ENCODE measurements around the gene PROP1.
"Not testable (repeated sequence)": the region's sequence is repeated elsewhere in the genome, so short reads cannot be mapped to it uniquely, and the experiment has no call there.

The PROP1 gene

DNA sequence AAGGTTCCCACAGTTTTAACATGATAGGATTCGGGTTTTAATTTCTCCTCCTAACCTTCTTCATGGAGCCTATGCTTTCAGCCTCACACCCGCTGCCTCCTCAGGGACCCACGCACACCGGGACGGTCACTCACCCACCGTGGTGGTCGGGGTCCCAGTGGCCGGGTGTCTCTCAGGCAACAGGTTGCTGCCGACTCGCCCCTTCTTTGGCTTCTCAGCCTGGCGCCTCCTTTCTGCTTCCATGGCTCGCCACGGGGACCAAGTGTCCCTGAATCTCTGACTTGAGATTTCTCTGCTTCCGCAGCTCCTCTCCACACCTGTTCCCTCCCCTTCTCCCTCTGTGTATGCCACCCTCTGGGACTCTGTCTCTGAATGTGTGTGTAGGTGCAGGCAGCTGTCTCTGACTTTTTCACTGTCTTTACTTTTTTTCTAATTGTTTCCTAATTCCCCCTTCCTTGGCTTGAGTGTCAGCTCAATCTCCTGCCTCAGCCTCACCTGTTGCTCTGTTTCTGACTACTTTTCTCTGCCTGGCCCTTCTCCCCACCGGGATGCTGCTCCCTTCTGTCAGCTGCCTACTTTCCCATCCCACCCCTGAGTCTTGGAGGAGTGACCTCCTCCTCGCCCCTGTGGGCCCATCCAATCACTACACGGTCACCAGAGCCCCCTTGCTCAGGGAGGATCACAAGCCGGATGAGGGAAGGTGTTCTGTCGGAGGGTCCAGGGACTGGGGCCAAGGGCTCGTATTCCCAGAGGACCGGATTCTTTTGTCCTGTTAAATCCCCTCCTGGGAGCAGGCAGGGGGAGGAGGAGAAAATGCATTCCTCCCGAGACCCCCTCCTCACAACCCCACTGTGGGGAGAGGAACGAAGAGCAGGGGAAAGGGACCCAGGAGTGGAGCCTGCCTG is at the start of gene PROP1:
PROP1 (minus strand) TSS at position 552 of the 905 bp plus-strand sequence; CDS start at position 243, 309 bp downstream.
- Histone ChIP-seq H3K36me3 (ENCODE audit: control insufficient read depth in 2 of 2, insufficient read depth in 2 of 2, low read length in 2 of 2) (no peaks in the 10 kb centered on the region), H3K9me3 (ENCODE audit: control insufficient read depth in 2 of 2, low read length in 2 of 2) (no peaks in the 10 kb centered on the region), H3K4me1 (ENCODE audit: control insufficient read depth in 2 of 2, insufficient read depth in 2 of 2, low read length in 2 of 2) (no peaks in the 10 kb centered on the region), H3K27ac (ENCODE audit: low read depth in 2 of 2, low read length in 2 of 2) (no peak within 1 kb of the TSS), H3K4me3 (ENCODE audit: low read length in 2 of 2) (no peak within 1 kb of the TSS), H3K27me3 (ENCODE audit: control insufficient read depth in 2 of 2, insufficient read depth in 2 of 2, low read length in 2 of 2) (peaks cover 7 to 14% of the 10 kb centered on the region in 2 donors), H3K9ac (ENCODE audit: low read depth in 1 of 2, low read length in 2 of 2) (no peak within 1 kb of the TSS)

GRCh38 chr5:178019379-178020030 is 23.5 kb upstream of the PROP1 start:
- not testable (repeated sequence) for H3K36me3 ChIP-seq (ENCODE audit: control insufficient read depth in 2 of 2, insufficient read depth in 2 of 2, low read length in 2 of 2); H3K9ac ChIP-seq (ENCODE audit: low read depth in 1 of 2, low read length in 2 of 2); H3K9me3 ChIP-seq (ENCODE audit: control insufficient read depth in 2 of 2, low read length in 2 of 2); H3K4me1 ChIP-seq (ENCODE audit: control insufficient read depth in 2 of 2, insufficient read depth in 2 of 2, low read length in 2 of 2); H3K4me3 ChIP-seq (ENCODE audit: low read length in 2 of 2); H3K27me3 ChIP-seq (ENCODE audit: control insufficient read depth in 2 of 2, insufficient read depth in 2 of 2, low read length in 2 of 2); H3K27ac ChIP-seq (ENCODE audit: low read depth in 2 of 2, low read length in 2 of 2)

DNA sequence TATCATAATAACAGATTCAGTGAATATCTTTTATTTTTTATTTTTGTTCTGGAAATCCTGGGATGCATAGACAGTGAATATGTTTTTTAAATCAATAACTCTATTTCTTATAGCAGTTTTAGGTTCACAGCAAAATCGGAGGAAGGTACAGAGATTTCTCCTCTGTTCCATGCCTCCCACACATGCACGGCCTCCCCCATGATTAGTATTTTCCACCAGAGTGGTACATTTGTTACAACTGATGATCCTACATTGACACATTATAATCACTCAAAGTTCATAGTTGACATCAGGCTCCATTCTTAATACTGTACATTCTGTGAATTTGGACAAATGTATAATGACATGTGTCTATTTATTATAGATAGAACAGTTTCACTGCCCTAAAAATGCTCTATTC is 16.7 kb upstream of the PROP1 start:
- not testable (repeated sequence) for H3K27me3 ChIP-seq (ENCODE audit: control insufficient read depth in 2 of 2, insufficient read depth in 2 of 2, low read length in 2 of 2); H3K36me3 ChIP-seq (ENCODE audit: control insufficient read depth in 2 of 2, insufficient read depth in 2 of 2, low read length in 2 of 2); H3K9ac ChIP-seq (ENCODE audit: low read depth in 1 of 2, low read length in 2 of 2)

DNA sequence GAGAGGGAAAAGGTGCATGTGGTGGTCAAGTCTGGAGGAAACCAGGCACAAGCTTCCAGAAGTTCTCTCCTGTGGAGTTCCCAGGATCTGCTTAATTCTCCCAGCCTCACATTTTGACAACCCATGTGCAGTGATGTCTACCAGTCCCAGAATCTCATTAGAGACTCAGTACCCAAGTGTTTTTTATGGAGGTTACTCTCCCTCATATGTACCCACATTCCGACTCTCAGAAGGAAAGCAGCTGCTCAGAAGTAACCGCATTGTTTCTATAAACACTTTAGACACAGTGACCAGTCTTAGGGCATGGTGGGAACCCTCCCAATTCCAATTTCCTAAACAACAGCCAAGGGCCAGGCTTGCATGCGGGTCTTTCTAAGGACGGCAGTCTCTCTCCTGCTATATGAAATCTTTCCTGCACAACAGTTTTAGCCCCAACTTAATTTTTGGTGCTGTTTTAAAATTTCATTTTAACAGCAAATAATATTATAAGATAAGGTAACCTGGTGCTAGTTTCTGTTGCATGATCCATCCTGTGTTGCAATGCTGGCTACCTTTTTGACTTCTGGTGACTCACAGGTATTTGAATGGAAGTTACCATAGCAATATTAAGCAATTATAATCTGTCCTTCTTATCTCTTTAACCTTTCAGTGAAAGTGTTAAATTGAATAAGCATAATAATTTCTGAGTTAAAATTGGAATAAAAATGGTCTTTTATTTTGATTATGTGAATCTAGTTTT is 15.9 kb upstream of the PROP1 start:
- not testable (repeated sequence) for H3K36me3 ChIP-seq (ENCODE audit: control insufficient read depth in 2 of 2, insufficient read depth in 2 of 2, low read length in 2 of 2); H3K27ac ChIP-seq (ENCODE audit: low read depth in 2 of 2, low read length in 2 of 2); H3K4me1 ChIP-seq (ENCODE audit: control insufficient read depth in 2 of 2, insufficient read depth in 2 of 2, low read length in 2 of 2); H3K9me3 ChIP-seq (ENCODE audit: control insufficient read depth in 2 of 2, low read length in 2 of 2); H3K9ac ChIP-seq (ENCODE audit: low read depth in 1 of 2, low read length in 2 of 2); H3K4me3 ChIP-seq (ENCODE audit: low read length in 2 of 2); H3K27me3 ChIP-seq (ENCODE audit: control insufficient read depth in 2 of 2, insufficient read depth in 2 of 2, low read length in 2 of 2)

More for the DNA sequence above, 16.7 kb upstream of the PROP1 start:
- not testable (repeated sequence) for H3K9me3 ChIP-seq (ENCODE audit: control insufficient read depth in 2 of 2, low read length in 2 of 2); H3K4me1 ChIP-seq (ENCODE audit: control insufficient read depth in 2 of 2, insufficient read depth in 2 of 2, low read length in 2 of 2); H3K27ac ChIP-seq (ENCODE audit: low read depth in 2 of 2, low read length in 2 of 2); H3K4me3 ChIP-seq (ENCODE audit: low read length in 2 of 2)

- H3K4me1 ChIP-seq (ENCODE audit: control insufficient read depth in 2 of 2, insufficient read depth in 2 of 2, low read length in 2 of 2); H3K9me3 ChIP-seq (ENCODE audit: control insufficient read depth in 2 of 2, low read length in 2 of 2); H3K27ac ChIP-seq (ENCODE audit: low read depth in 2 of 2, low read length in 2 of 2); H3K27me3 ChIP-seq (ENCODE audit: control insufficient read depth in 2 of 2, insufficient read depth in 2 of 2, low read length in 2 of 2); H3K36me3 ChIP-seq (ENCODE audit: control insufficient read depth in 2 of 2, insufficient read depth in 2 of 2, low read length in 2 of 2); H3K9ac ChIP-seq (ENCODE audit: low read depth in 1 of 2, low read length in 2 of 2); H3K4me3 ChIP-seq (ENCODE audit: low read length in 2 of 2): not testable (repeated sequence)
Observed at GRCh38 chr5:178007272-178007671, 11.2 kb upstream of the PROP1 start.

- not testable (repeated sequence) for H3K9ac ChIP-seq (ENCODE audit: low read depth in 1 of 2, low read length in 2 of 2); H3K27ac ChIP-seq (ENCODE audit: low read depth in 2 of 2, low read length in 2 of 2); H3K9me3 ChIP-seq (ENCODE audit: control insufficient read depth in 2 of 2, low read length in 2 of 2); H3K36me3 ChIP-seq (ENCODE audit: control insufficient read depth in 2 of 2, insufficient read depth in 2 of 2, low read length in 2 of 2); H3K4me1 ChIP-seq (ENCODE audit: control insufficient read depth in 2 of 2, insufficient read depth in 2 of 2, low read length in 2 of 2); H3K27me3 ChIP-seq (ENCODE audit: control insufficient read depth in 2 of 2, insufficient read depth in 2 of 2, low read length in 2 of 2); H3K4me3 ChIP-seq (ENCODE audit: low read length in 2 of 2)
Observed at GRCh38 chr5:178006536-178007231, 10.6 kb upstream of the PROP1 start.

- not testable (repeated sequence) for H3K9me3 ChIP-seq (ENCODE audit: control insufficient read depth in 2 of 2, low read length in 2 of 2); H3K27me3 ChIP-seq (ENCODE audit: control insufficient read depth in 2 of 2, insufficient read depth in 2 of 2, low read length in 2 of 2); H3K4me3 ChIP-seq (ENCODE audit: low read length in 2 of 2); H3K36me3 ChIP-seq (ENCODE audit: control insufficient read depth in 2 of 2, insufficient read depth in 2 of 2, low read length in 2 of 2); H3K27ac ChIP-seq (ENCODE audit: low read depth in 2 of 2, low read length in 2 of 2); H3K9ac ChIP-seq (ENCODE audit: low read depth in 1 of 2, low read length in 2 of 2); H3K4me1 ChIP-seq (ENCODE audit: control insufficient read depth in 2 of 2, insufficient read depth in 2 of 2, low read length in 2 of 2)
Observed at GRCh38 chr5:178006181-178006535, 10.1 kb upstream of the PROP1 start.

DNA sequence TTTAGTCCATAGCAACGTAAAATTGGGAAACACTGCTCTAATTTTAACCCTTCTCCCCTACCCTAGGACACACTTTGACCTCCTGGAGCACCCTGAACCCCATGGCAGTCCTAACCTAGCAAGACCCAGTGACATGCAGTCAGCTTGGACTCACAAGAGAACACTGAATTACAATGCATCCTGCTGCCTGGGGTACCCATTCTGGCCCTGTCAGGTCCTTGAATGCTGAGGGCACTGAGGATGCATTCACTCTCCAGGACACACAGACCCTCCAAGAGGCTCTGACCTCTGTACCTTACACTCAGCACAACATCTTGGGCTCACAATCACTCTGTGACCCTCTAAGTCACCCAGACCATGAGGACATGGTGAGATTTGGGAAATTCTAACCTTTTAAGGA is 1.8 kb upstream of the PROP1 start:
- Histone ChIP-seq H3K9me3 (ENCODE audit: control insufficient read depth in 2 of 2, low read length in 2 of 2) (no peaks in the 10 kb centered on the region), H3K27me3 (ENCODE audit: control insufficient read depth in 2 of 2, insufficient read depth in 2 of 2, low read length in 2 of 2) (peaks cover 7 to 14% of the 10 kb centered on the region in 2 donors), H3K4me1 (ENCODE audit: control insufficient read depth in 2 of 2, insufficient read depth in 2 of 2, low read length in 2 of 2) (no peaks in the 10 kb centered on the region), H3K27ac (ENCODE audit: low read depth in 2 of 2, low read length in 2 of 2) (no peak overlapping the region), H3K36me3 (ENCODE audit: control insufficient read depth in 2 of 2, insufficient read depth in 2 of 2, low read length in 2 of 2) (no peaks in the 10 kb centered on the region), H3K9ac (ENCODE audit: low read depth in 1 of 2, low read length in 2 of 2) (no peak overlapping the region), H3K4me3 (ENCODE audit: low read length in 2 of 2) (no peak overlapping the region)

DNA sequence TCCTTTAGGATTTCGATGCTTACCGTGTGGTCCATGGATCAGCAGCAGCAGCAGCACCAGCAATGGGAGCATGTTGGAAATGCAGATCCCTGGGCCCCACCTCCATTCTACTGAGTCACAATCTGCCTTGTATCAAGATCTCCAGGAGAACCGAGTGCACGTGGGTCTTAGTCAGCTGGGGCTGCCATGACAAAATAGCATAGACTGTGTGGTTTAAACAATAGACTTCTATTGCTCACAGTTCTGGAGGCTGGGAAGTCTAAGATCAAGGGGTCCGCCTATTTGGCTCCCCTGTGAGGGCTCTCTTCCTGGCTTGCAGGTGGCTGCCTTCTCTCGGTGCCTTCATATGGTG is 1.3 kb upstream of the PROP1 start:
- H3K9me3 ChIP-seq (ENCODE audit: control insufficient read depth in 2 of 2, low read length in 2 of 2), result no peaks in the 10 kb centered on the region
- no peak overlapping the region for H3K27ac ChIP-seq (ENCODE audit: low read depth in 2 of 2, low read length in 2 of 2)
- H3K27me3 ChIP-seq (ENCODE audit: control insufficient read depth in 2 of 2, insufficient read depth in 2 of 2, low read length in 2 of 2), result peaks cover 7 to 14% of the 10 kb centered on the region in 2 donors
- no peak overlapping the region for H3K4me3 ChIP-seq (ENCODE audit: low read length in 2 of 2)
- no peaks in the 10 kb centered on the region for H3K36me3 ChIP-seq (ENCODE audit: control insufficient read depth in 2 of 2, insufficient read depth in 2 of 2, low read length in 2 of 2)
- H3K9ac ChIP-seq (ENCODE audit: low read depth in 1 of 2, low read length in 2 of 2), result no peak overlapping the region
- H3K4me1 ChIP-seq (ENCODE audit: control insufficient read depth in 2 of 2, insufficient read depth in 2 of 2, low read length in 2 of 2), result no peaks in the 10 kb centered on the region
